OCI-LY3 (cell line): ENCODE data around the gene COL6A2.

ENCODE experiments used
- H2AFZ ChIP-seq: fragments of 200-600, 300-600 bp; shearing (Covaris generic); 2 replicates; pipeline ENCODE4 v1.6.0; 2014; ENCODE audit warnings: antibody characterized with exemption, low read depth, low read length
- H3K27ac ChIP-seq: fragments of 200-600, 300-600 bp; sonication (generic); 2 replicates; pipeline ENCODE4 v1.5.1; 2014; ENCODE audit warnings: mild to moderate bottlenecking, low read length, moderate library complexity, mixed read lengths
- H3K27me3 ChIP-seq: fragments of 200-600, 300-600 bp; sonication (generic); 2 replicates; pipeline ENCODE4 v1.6.1; 2014; ENCODE audit warnings: low read depth, low read length, mixed read lengths
- H3K36me3 ChIP-seq: fragments of 200-600, 300-600 bp; sonication (generic); replicated peaks from 2 replicates; pipeline ENCODE3; 2014; ENCODE audit warnings: low read depth, low read length, mixed read lengths
- H3K4me1 ChIP-seq: fragments of 300-600, 200-600 bp; sonication (generic); 2 replicates; pipeline ENCODE4 v1.6.1; 2014; ENCODE audit warnings: low read length, mixed read lengths
- H3K4me2 ChIP-seq: fragments of 200-600, 300-600 bp; sonication (generic); 2 replicates; pipeline ENCODE4 v1.6.1; 2014; ENCODE audit warnings: low read length, mixed read lengths
- H3K4me3 ChIP-seq: fragments of 300-600, 200-600 bp; sonication (generic); 2 replicates; pipeline ENCODE4 v1.5.1; 2014; ENCODE audit warnings: antibody characterized with exemption, mild to moderate bottlenecking, low read length, moderate library complexity
- H3K79me2 ChIP-seq: fragments of 300-600, 200-600 bp; shearing (Covaris generic); 2 replicates; pipeline ENCODE4 v1.6.1; 2014; ENCODE audit warnings: mild to moderate bottlenecking, low read length, mixed read lengths
- H3K9ac ChIP-seq: fragments of 300-600, 200-600 bp; shearing (Covaris generic); 2 replicates; pipeline ENCODE4 v1.6.0; 2014; ENCODE audit warnings: mild to moderate bottlenecking, low read length, moderate library complexity
- H3K9me3 ChIP-seq: fragments of 200-600, 300-600 bp; shearing (Covaris generic); 2 replicates; pipeline ENCODE4 v1.6.1; 2014; ENCODE audit warnings: low read length, mixed read lengths; ENCODE audit not compliant: insufficient read depth
- H4K20me1 ChIP-seq: fragments of 200-600, 300-600 bp; sonication (generic); 2 replicates; pipeline ENCODE4 v1.6.1; 2016; ENCODE audit warnings: low read length, mixed read lengths; ENCODE audit not compliant: insufficient read depth
- CTCF ChIP-seq: fragments of 200-600, 300-600 bp; sonication (generic); IDR thresholded peaks from 2 replicates; pipeline ENCODE4 v1.5.1; 2014; ENCODE audit warnings: antibody characterized with exemption, low read length, low read depth
- EZH2phosphoT487 ChIP-seq: fragments of 200-600 bp; shearing (Covaris generic); IDR thresholded peaks from 2 replicates; pipeline ENCODE4 v1.6.1; 2018; ENCODE audit warnings: antibody characterized with exemption, mixed run types, low read depth

The COL6A2 gene

GRCh38 chr21:46091631-46092025 is 6.3 kb upstream of the COL6A2 start:
- Histone ChIP-seq H2AFZ (no peak overlapping the region), H3K27ac (no peak overlapping the region), H3K4me2 (no peak overlapping the region), H3K9ac (no peak overlapping the region), H4K20me1 (no peaks in the 10 kb centered on the region), H3K36me3 (no peaks in the 10 kb centered on the region), H3K4me3 (no peak overlapping the region), H3K4me1 (no peaks in the 10 kb centered on the region), H3K9me3 (no peaks in the 10 kb centered on the region), H3K27me3 (no peaks in the 10 kb centered on the region), H3K79me2 (no peaks in the 10 kb centered on the region)
- TF ChIP-seq EZH2phosphoT487, result no peak
- no peak for TF ChIP-seq CTCF

GRCh38 chr21:46092026-46092764 is 5.7 kb upstream of the COL6A2 start:
- Histone ChIP-seq H3K27ac (no peak overlapping the region), H2AFZ (no peak overlapping the region), H3K27me3 (no peaks in the 10 kb centered on the region), H3K4me3 (no peak overlapping the region), H3K9ac (no peak overlapping the region), H3K79me2 (no peaks in the 10 kb centered on the region), H3K36me3 (no peaks in the 10 kb centered on the region), H3K4me1 (no peaks in the 10 kb centered on the region), H3K9me3 (no peaks in the 10 kb centered on the region), H4K20me1 (no peaks in the 10 kb centered on the region), H3K4me2 (no peak overlapping the region)
- TF ChIP-seq EZH2phosphoT487 (no peak), CTCF (no peak)

- Histone ChIP-seq H3K9me3 (no peaks in the 10 kb centered on the region), H3K4me3 (no peak overlapping the region), H3K27ac (no peak overlapping the region), H3K4me2 (no peak overlapping the region), H3K27me3 (no peaks in the 10 kb centered on the region), H3K36me3 (no peaks in the 10 kb centered on the region), H3K4me1 (no peaks in the 10 kb centered on the region), H3K9ac (no peak overlapping the region), H3K79me2 (no peaks in the 10 kb centered on the region), H4K20me1 (no peaks in the 10 kb centered on the region), H2AFZ (no peak overlapping the region)
- TF ChIP-seq EZH2phosphoT487 (no peak), CTCF (no peak)
Measured at GRCh38 chr21:46092811-46093667, 4.9 kb upstream of the COL6A2 start.

- TF ChIP-seq EZH2phosphoT487, result no peak
- TF ChIP-seq CTCF, result no peak
- Histone ChIP-seq H3K27me3 (no peaks in the 10 kb centered on the region), H4K20me1 (no peaks in the 10 kb centered on the region), H3K9ac (no peak overlapping the region), H3K4me1 (no peaks in the 10 kb centered on the region), H3K4me3 (no peak overlapping the region), H3K9me3 (no peaks in the 10 kb centered on the region), H3K79me2 (no peaks in the 10 kb centered on the region), H3K36me3 (no peaks in the 10 kb centered on the region), H2AFZ (no peak overlapping the region), H3K27ac (no peak overlapping the region), H3K4me2 (no peak overlapping the region)
Measured at GRCh38 chr21:46093668-46094400, 4.1 kb upstream of the COL6A2 start.
